Natural killer cell treated with Interleukin-12 subunit alpha and Interleukin-12 subunit beta and Interleukin-15 and Interleukin-18, amount 100 ng/mL, for 72 hours (primary cell): ENCODE measurements around the gene P4HTM. TPM values are rescaled to one million over a fixed set of nuclear protein-coding genes. Genes with fewer than 3 reads are reported as not detected.

ENCODE experiments used
- ATAC-seq, 2 donors: fragments of 150-1000 bp; cut with Tn5 transposase in 1 of 2; sonication (Bioruptor Pico), chemical (Tn5 transposase) in 1 of 2; 2 replicates each; pipeline ENCODE4 v1.10.0; 2021
- DNase-seq: peaks from one replicate; pipeline ENCODE4 v3.0.0; 2022; ENCODE audit warnings: low spot score
- H3K27ac Mint-ChIP-seq, 2 donors: 1 replicate in 1 of 2; 2 replicates in 1 of 2; pipeline ENCODE4 v1.8.0; 2022; ENCODE audit warnings: mixed read lengths in 2 of 2, mild to moderate bottlenecking in 1 of 2, moderate library complexity in 1 of 2
- H3K27me3 Mint-ChIP-seq, 2 donors: 1 replicate in 1 of 2; 2 replicates in 1 of 2; pipeline ENCODE4 v1.8.0; 2022; ENCODE audit warnings: mixed read lengths in 2 of 2
- H3K36me3 Mint-ChIP-seq: one replicate; pipeline ENCODE4 v1.8.0; 2022; ENCODE audit warnings: mixed read lengths
- H3K4me1 Mint-ChIP-seq, 2 donors: 1 replicate in 1 of 2; 2 replicates in 1 of 2; pipeline ENCODE4 v1.8.0; 2022; ENCODE audit warnings: low read depth in 2 of 2, mixed read lengths in 2 of 2, mild to moderate bottlenecking in 1 of 2
- H3K4me3 Mint-ChIP-seq: one replicate; pipeline ENCODE4 v1.8.0; 2022; ENCODE audit warnings: mixed read lengths
- H3K9me3 Mint-ChIP-seq: 2 replicates; pipeline ENCODE4 v1.8.0; 2022; ENCODE audit warnings: mixed read lengths
- total RNA-seq, 2 donors: library from RNA; stranded (reverse); gene quantifications; one replicate each; pipeline ENCODE4 v1.2.3, GENCODE V29; 2022

The P4HTM gene
- total RNA-seq, 2 donors from 2014 or later: 23.2 to 34.7 TPM

GRCh38 chr3:48991851-48992545 is 2.0 kb downstream of the P4HTM start:
- no peaks in the 10 kb centered on the region for H3K36me3 Mint-ChIP-seq
- DNase-seq: no peak
- peak overlapping the region; percentile 94 for H3K4me3 Mint-ChIP-seq
- H3K4me1 Mint-ChIP-seq: peaks cover 26 to 31% of the 10 kb centered on the region in 2 donors
- no peaks in the 10 kb centered on the region for H3K9me3 Mint-ChIP-seq
- peak overlapping the region; percentile 77 to 85 for H3K27ac Mint-ChIP-seq
- ATAC-seq: no peak
- H3K27me3 Mint-ChIP-seq: no peaks in the 10 kb centered on the region

GRCh38 chr3:48993834-48994233 is 3.8 kb downstream of the P4HTM start:
- Mint-ChIP-seq H3K9me3 (no peaks in the 10 kb centered on the region), H3K4me3 (no peak overlapping the region)
- no peak for ATAC-seq

GRCh38 chr3:48996640-48997039 is 6.6 kb downstream of the P4HTM start:
- ATAC-seq: no peak
- no peak for DNase-seq
- no peaks in the 10 kb centered on the region for H3K9me3 Mint-ChIP-seq
- no peaks in the 10 kb centered on the region for H3K27me3 Mint-ChIP-seq
- H3K4me3 Mint-ChIP-seq: no peak overlapping the region
- H3K36me3 Mint-ChIP-seq: no peaks in the 10 kb centered on the region
- peaks cover 5 to 14% of the 10 kb centered on the region in 2 donors for H3K4me1 Mint-ChIP-seq
- no peak overlapping the region for H3K27ac Mint-ChIP-seq

More at GRCh38 chr3:48993834-48994233, 3.8 kb downstream of the P4HTM start:
- Mint-ChIP-seq H3K27me3 (no peaks in the 10 kb centered on the region), H3K4me1 (peaks cover 19 to 27% of the 10 kb centered on the region in 2 donors), H3K27ac (no peak overlapping the region), H3K36me3 (no peaks in the 10 kb centered on the region)
- DNase-seq: no peak

GRCh38 chr3:48997102-48997635 is 7.1 kb downstream of the P4HTM start:
- Mint-ChIP-seq H3K9me3 (no peaks in the 10 kb centered on the region), H3K4me3 (no peak overlapping the region), H3K27ac (no peak overlapping the region), H3K36me3 (no peaks in the 10 kb centered on the region), H3K27me3 (no peaks in the 10 kb centered on the region), H3K4me1 (peaks cover under 1 to 10% of the 10 kb centered on the region in 2 donors)
- DNase-seq (no peak), ATAC-seq (no peak)

- DNase-seq (no peak), ATAC-seq (no peak)
- H3K36me3 Mint-ChIP-seq: no peaks in the 10 kb centered on the region
- H3K9me3 Mint-ChIP-seq: no peaks in the 10 kb centered on the region
- H3K4me3 Mint-ChIP-seq: no peak overlapping the region
- no peak overlapping the region for H3K27ac Mint-ChIP-seq
- peaks cover 0 to 10% of the 10 kb centered on the region in 2 donors for H3K4me1 Mint-ChIP-seq
- H3K27me3 Mint-ChIP-seq: no peaks in the 10 kb centered on the region
Measured at GRCh38 chr3:48997714-48998637, 7.9 kb downstream of the P4HTM start.

GRCh38 chr3:48999085-48999858 is 9.2 kb downstream of the P4HTM start:
- Mint-ChIP-seq H3K4me1 (peaks cover 0 to 5% of the 10 kb centered on the region in 2 donors), H3K4me3 (no peak overlapping the region), H3K27ac (no peak overlapping the region), H3K9me3 (no peaks in the 10 kb centered on the region), H3K27me3 (no peaks in the 10 kb centered on the region), H3K36me3 (no peaks in the 10 kb centered on the region)
- DNase-seq (no peak), ATAC-seq (no peak)

- no peak for DNase-seq
- Mint-ChIP-seq H3K4me1 (no peaks in the 10 kb centered on the region), H3K36me3 (no peaks in the 10 kb centered on the region), H3K27me3 (no peaks in the 10 kb centered on the region), H3K9me3 (no peaks in the 10 kb centered on the region), H3K4me3 (no peak overlapping the region), H3K27ac (no peak overlapping the region)
- ATAC-seq: no peak
Measured at GRCh38 chr3:49001155-49001554, 11.1 kb downstream of the P4HTM start.

- Mint-ChIP-seq H3K36me3 (no peaks in the 10 kb centered on the region), H3K4me1 (peaks cover 22 to 24% of the 10 kb centered on the region in 2 donors), H3K9me3 (no peaks in the 10 kb centered on the region), H3K27me3 (no peaks in the 10 kb centered on the region), H3K27ac (no peak overlapping the region), H3K4me3 (no peak overlapping the region)
- ATAC-seq (no peak), DNase-seq (no peak)
Measured at GRCh38 chr3:49004352-49005302, 14.6 kb downstream of the P4HTM start.

GRCh38 chr3:49005303-49005680 is 15.3 kb downstream of the P4HTM start:
- DNase-seq (no peak), ATAC-seq (no peak)
- H3K4me3 Mint-ChIP-seq: no peak overlapping the region
- H3K4me1 Mint-ChIP-seq: peaks cover 22 to 24% of the 10 kb centered on the region in 2 donors
- H3K9me3 Mint-ChIP-seq: no peaks in the 10 kb centered on the region
- H3K36me3 Mint-ChIP-seq: no peaks in the 10 kb centered on the region
- H3K27ac Mint-ChIP-seq: no peak overlapping the region
- H3K27me3 Mint-ChIP-seq: no peaks in the 10 kb centered on the region

GRCh38 chr3:49005998-49006397 is 16.0 kb downstream of the P4HTM start:
- peaks cover 22 to 24% of the 10 kb centered on the region in 2 donors for H3K4me1 Mint-ChIP-seq

GRCh38 chr3:49006408-49007067 is 16.5 kb downstream of the P4HTM start:
- Mint-ChIP-seq H3K27me3 (no peaks in the 10 kb centered on the region), H3K4me1 (peaks cover 22 to 24% of the 10 kb centered on the region in 2 donors), H3K9me3 (no peaks in the 10 kb centered on the region), H3K36me3 (no peaks in the 10 kb centered on the region), H3K27ac (peak overlapping the region; percentile 99 to 100), H3K4me3 (peak overlapping the region; percentile 99)
- DNase-seq (no peak), ATAC-seq (no peak)

More at GRCh38 chr3:49005998-49006397, 16.0 kb downstream of the P4HTM start:
- H3K27ac Mint-ChIP-seq: peak overlapping the region; percentile 99 to 100
- no peaks in the 10 kb centered on the region for H3K36me3 Mint-ChIP-seq
- H3K9me3 Mint-ChIP-seq: no peaks in the 10 kb centered on the region
- no peaks in the 10 kb centered on the region for H3K27me3 Mint-ChIP-seq
- DNase-seq: no peak
- ATAC-seq: no peak
- peak overlapping the region; percentile 99 for H3K4me3 Mint-ChIP-seq

GRCh38 chr3:49007068-49007770 is 17.2 kb downstream of the P4HTM start, which contains the start of gene WDR6:
TSS of gene WDR6 (plus strand) at chr3:49007391. CDS start at chr3:49007432, 41 bp downstream.
- peak; percentile 94 to 95 for ATAC-seq
- H3K27ac Mint-ChIP-seq: peak within 1 kb of the TSS; percentile 99 to 100
- peaks cover 24 to 26% of the 10 kb centered on the region in 2 donors for H3K4me1 Mint-ChIP-seq
- DNase-seq: peak; percentile 98
- H3K9me3 Mint-ChIP-seq: no peaks in the 10 kb centered on the region
- H3K36me3 Mint-ChIP-seq: no peaks in the 10 kb centered on the region
- H3K27me3 Mint-ChIP-seq: no peaks in the 10 kb centered on the region
- peak within 1 kb of the TSS; percentile 99 for H3K4me3 Mint-ChIP-seq
